Brain microvascular endothelial cell (primary cell): Measurements from ENCODE around the gene ERN2.

Experiments used
- DNase-seq: peaks from one replicate; pipeline ENCODE4 v3.0.0-alpha.2; 2020
- H3K27ac ChIP-seq: fragments of 250-450 bp; sonication (Bioruptor Pico); 2 replicates; pipeline ENCODE4 v1.5.1; 2020; ENCODE audit warnings: mild to moderate bottlenecking, moderate library complexity
- H3K27me3 ChIP-seq: fragments of 250-450 bp; sonication (Bioruptor Pico); replicated peaks from 2 replicates; pipeline ENCODE4 v1.5.1; 2020; ENCODE audit warnings: mild to moderate bottlenecking
- H3K36me3 ChIP-seq: fragments of 250-450 bp; sonication (Bioruptor Pico); replicated peaks from 2 replicates; pipeline ENCODE4 v1.5.1; 2020; ENCODE audit warnings: mild to moderate bottlenecking
- H3K4me3 ChIP-seq: 2 replicates; pipeline ENCODE4 v1.5.1; 2011; ENCODE audit warnings: low read depth, mild to moderate bottlenecking, control low read depth, low read length, moderate library complexity
- CTCF ChIP-seq: IDR thresholded peaks from 2 replicates; pipeline ENCODE4 v1.5.1; 2011; ENCODE audit warnings: low read depth, mild to moderate bottlenecking, moderate library complexity, low read length, control low read depth, inconsistent platforms; ENCODE audit errors: missing control alignments
- in situ Hi-C: cut with HindIII; loops from 2 replicates; pipeline ENCODE4 v1.10.0; 2017; ENCODE audit warnings: low sequenced_read_pairs, low pct_ligation_motif_present

ERN2 gene

GRCh38 chr16:23687034-23687808 lies 25.8 kb downstream of the ERN2 start:
- Histone ChIP-seq H3K27me3 (no peaks in the 10 kb centered on the region), H3K27ac (no peak overlapping the region), H3K4me3 (no peak overlapping the region), H3K36me3 (peaks cover 51% of the 10 kb centered on the region)
- TF ChIP-seq CTCF: no peak
- in situ Hi-C loops: no loop called here
- DNase-seq: no peak

DNA sequence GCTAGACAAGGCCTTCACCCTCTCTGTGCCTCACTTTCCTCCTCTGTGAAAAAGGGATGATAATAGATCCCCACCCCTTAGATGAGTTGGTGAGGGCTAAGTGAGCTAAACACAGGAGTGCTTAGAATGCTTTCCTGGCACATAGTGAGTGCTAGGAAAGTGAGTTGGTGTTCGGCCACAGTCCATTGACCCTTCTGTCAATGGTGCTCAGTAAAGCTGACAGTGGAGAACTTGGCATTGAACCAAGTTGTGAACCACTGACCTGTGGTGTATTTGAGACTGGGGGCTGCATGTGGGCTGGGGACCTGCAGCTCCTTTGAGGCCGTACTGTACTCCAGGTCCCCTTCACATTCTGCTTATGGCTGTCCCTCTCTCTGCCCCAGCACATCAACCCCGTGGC lies 29.5 kb downstream of the ERN2 start:
- peaks cover 39% of the 10 kb centered on the region for H3K36me3 ChIP-seq
- no peaks in the 10 kb centered on the region for H3K27me3 ChIP-seq
- no peak for TF ChIP-seq CTCF
- no peak for DNase-seq
- no peak overlapping the region for H3K27ac ChIP-seq
- in situ Hi-C loops: no loop called here
- H3K4me3 ChIP-seq: no peak overlapping the region

DNA sequence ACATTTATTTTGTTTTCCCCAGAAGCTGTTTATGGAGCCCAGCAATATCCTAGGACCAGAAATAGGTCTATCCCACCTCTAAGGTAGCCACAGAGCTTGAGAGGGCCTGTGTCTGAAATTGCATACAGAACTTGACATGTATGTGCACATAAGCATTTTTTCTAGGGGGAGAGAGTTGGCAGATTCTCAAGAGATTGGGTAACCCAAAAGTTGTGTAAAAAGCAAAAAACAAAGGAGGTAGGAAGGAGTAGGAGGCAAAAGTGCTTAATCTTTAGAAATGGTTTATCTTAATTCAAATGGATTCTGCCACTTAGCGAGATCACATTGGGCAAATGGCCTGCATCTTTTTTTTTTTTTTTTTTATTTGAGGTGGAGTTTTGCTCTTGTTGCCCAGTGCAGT lies 30.8 kb downstream of the ERN2 start:
- H3K36me3 ChIP-seq: peaks cover 26% of the 10 kb centered on the region

DNA sequence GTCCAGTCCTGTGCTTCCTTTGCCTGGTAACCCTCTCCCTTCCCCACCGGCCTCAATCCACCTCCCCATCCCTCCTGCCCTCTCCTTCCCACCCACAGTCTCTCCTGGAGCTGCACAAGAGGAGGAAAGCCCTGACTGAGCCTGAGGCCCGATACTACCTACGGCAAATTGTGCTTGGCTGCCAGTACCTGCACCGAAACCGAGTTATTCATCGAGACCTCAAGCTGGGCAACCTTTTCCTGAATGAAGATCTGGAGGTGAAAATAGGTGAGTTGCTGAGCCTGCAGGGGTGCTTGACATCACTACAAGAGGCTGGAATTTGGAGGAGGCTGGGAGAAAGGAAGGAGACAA lies 33.1 kb downstream of the ERN2 start:
- H3K27ac ChIP-seq: no peak overlapping the region
- TF ChIP-seq CTCF: no peak
- peaks cover 23% of the 10 kb centered on the region for H3K36me3 ChIP-seq
- in situ Hi-C loops: no loop called here
- H3K4me3 ChIP-seq: peak overlapping the region; percentile 68
- H3K27me3 ChIP-seq: no peaks in the 10 kb centered on the region
- DNase-seq: no peak

More for the DNA sequence above, 30.8 kb downstream of the ERN2 start:
- no peak overlapping the region for H3K4me3 ChIP-seq
- H3K27ac ChIP-seq: no peak overlapping the region
- H3K27me3 ChIP-seq: no peaks in the 10 kb centered on the region
- no peak for DNase-seq
- in situ Hi-C loops: no loop called here
- TF ChIP-seq CTCF: no peak

DNA sequence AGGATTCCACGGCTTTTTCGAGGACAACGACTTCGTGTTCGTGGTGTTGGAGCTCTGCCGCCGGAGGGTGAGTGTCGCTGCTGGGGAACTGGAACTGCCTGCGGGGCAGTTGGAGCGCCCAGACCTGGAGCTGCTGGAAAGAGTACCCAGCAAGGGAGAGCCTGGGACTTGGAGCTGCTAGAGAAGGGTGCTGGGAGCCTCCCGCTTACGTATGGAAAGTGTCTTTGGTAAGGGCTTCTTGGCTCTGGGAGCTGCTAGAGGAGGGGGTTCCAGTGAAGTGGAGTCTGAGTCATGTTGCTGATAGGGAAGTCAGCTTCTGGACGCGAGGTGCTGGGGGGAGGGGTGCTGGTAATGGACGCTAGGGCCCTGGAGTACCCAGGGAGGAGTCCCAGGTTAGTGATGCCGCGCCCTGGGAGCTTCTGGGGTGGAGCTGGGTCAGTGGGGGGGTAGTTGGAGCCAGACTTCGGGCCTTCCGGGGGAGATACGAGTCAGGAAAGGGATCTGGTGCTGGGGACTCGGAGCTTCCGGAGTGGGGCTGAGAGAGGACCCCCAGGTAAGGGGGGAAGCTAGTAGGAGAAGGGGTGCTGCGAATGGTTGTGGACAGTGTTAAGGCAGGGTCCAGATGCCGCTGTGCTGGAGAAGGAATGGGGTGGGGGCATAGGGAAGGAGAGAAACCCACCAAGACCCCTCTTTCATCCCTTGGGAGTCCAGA lies 33.6 kb downstream of the ERN2 start:
- in situ Hi-C loops: no loop called here
- Histone ChIP-seq H3K27me3 (no peaks in the 10 kb centered on the region), H3K4me3 (peak overlapping the region; percentile 68), H3K27ac (peak overlapping the region; percentile 7), H3K36me3 (peaks cover 26% of the 10 kb centered on the region)
- peak; percentile 37 for DNase-seq
- no peak for TF ChIP-seq CTCF
